Measurements from ENCODE around the gene MSI2.
A peak's percentile ranks its signal among the peaks of the same experiment; 100 is the strongest.

The MSI2 gene

GRCh38 chr17:57247261-57247660 is 9.1 kb upstream of the MSI2 start:
- no peak for DNase-seq

- no peak for DNase-seq
Measured at GRCh38 chr17:57247913-57248312, 8.4 kb upstream of the MSI2 start.

- no peak for DNase-seq
Measured at GRCh38 chr17:57249520-57249919, 6.8 kb upstream of the MSI2 start.

GRCh38 chr17:57251211-57251787 is 5.0 kb upstream of the MSI2 start:
- no peak for DNase-seq

- DNase-seq: no peak
Measured at GRCh38 chr17:57253362-57254065, 2.8 kb upstream of the MSI2 start.

- DNase-seq: no peak
Measured at GRCh38 chr17:57255182-57255775, 1.0 kb upstream of the MSI2 start.

- DNase-seq: peak; percentile 54
Measured at GRCh38 chr17:57256708-57257112, 387 bp downstream of the MSI2 start.

- peak; percentile 33 for DNase-seq
Measured at GRCh38 chr17:57257195-57257894, 1.0 kb downstream of the MSI2 start.

GRCh38 chr17:57257895-57258851 is 1.9 kb downstream of the MSI2 start:
- DNase-seq: peak; percentile 11

GRCh38 chr17:57259306-57259705 is 3.0 kb downstream of the MSI2 start:
- no peak for DNase-seq

- no peak for DNase-seq
Measured at GRCh38 chr17:57259817-57260216, 3.5 kb downstream of the MSI2 start.

GRCh38 chr17:57260325-57261083 is 4.2 kb downstream of the MSI2 start:
- DNase-seq: no peak

- DNase-seq: no peak
Measured at GRCh38 chr17:57261084-57261461, 4.8 kb downstream of the MSI2 start.

GRCh38 chr17:57262557-57262956 is 6.2 kb downstream of the MSI2 start:
- DNase-seq: no peak

GRCh38 chr17:57264250-57264649 is 7.9 kb downstream of the MSI2 start:
- no peak for DNase-seq

GRCh38 chr17:57264776-57265175 is 8.5 kb downstream of the MSI2 start:
- no peak for DNase-seq

- no peak for DNase-seq
Measured at GRCh38 chr17:57266902-57267311, 10.6 kb downstream of the MSI2 start.

- no peak for DNase-seq
Measured at GRCh38 chr17:57268181-57268580, 11.9 kb downstream of the MSI2 start.

- no peak for DNase-seq
Measured at GRCh38 chr17:57269052-57269451, 12.7 kb downstream of the MSI2 start.

GRCh38 chr17:57269598-57270255 is 13.4 kb downstream of the MSI2 start:
- DNase-seq: no peak

- no peak for DNase-seq
Measured at GRCh38 chr17:57270801-57271245, 14.5 kb downstream of the MSI2 start.

Data from CD4-positive, alpha-beta T cell treated with Interleukin-10 for 1 hour (primary cell).